Astrocyte (in vitro differentiated cells and primary cell): ENCODE measurements around the gene ANXA2. TPM values are rescaled to one million over a fixed set of nuclear protein-coding genes. Genes with fewer than 3 reads are reported as not detected.

Source experiments
- DNase-seq: peaks from one replicate; pipeline ENCODE4 v3.0.0-alpha.2; 2010; ENCODE audit warnings: low read depth
- FAIRE-seq: peaks from 2 replicates; lab custom pipeline; 2011; peaks lifted over from hg19 to GRCh38; lab: Jason Lieb, UNC
- H2AFZ ChIP-seq: 2 replicates; pipeline ENCODE4 v1.6.0; 2012; ENCODE audit warnings: low read depth, low read length, inconsistent platforms
- H3K27ac ChIP-seq: 2 replicates; pipeline ENCODE4 v1.5.1; 2011; ENCODE audit warnings: low read depth, low read length, inconsistent platforms
- H3K27me3 ChIP-seq: 2 replicates; pipeline ENCODE4 v1.6.0; 2011; ENCODE audit warnings: low read length, inconsistent platforms; ENCODE audit not compliant: insufficient read depth
- H3K36me3 ChIP-seq: 2 replicates; pipeline ENCODE4 v1.5.1; 2011; ENCODE audit warnings: low read length, inconsistent platforms; ENCODE audit not compliant: insufficient read depth
- H3K4me1 ChIP-seq: 2 replicates; pipeline ENCODE4 v1.5.1; 2011; ENCODE audit warnings: low read length, inconsistent platforms; ENCODE audit not compliant: insufficient read depth
- H3K4me2 ChIP-seq: 2 replicates; pipeline ENCODE4 v1.6.0; 2012; ENCODE audit warnings: low read length, inconsistent platforms
- H3K4me3 ChIP-seq: 2 replicates; pipeline ENCODE4 v1.5.1; 2011; ENCODE audit warnings: low read depth, mild to moderate bottlenecking, low read length, inconsistent platforms; ENCODE audit not compliant: insufficient read depth
- H3K79me2 ChIP-seq: 2 replicates; pipeline ENCODE4 v1.6.0; 2012; ENCODE audit warnings: mild to moderate bottlenecking, low read length, inconsistent platforms; ENCODE audit not compliant: insufficient read depth
- H3K9ac ChIP-seq: 2 replicates; pipeline ENCODE4 v1.6.0; 2012; ENCODE audit warnings: mild to moderate bottlenecking, low read length, inconsistent platforms
- H3K9me3 ChIP-seq: 2 replicates; pipeline ENCODE4 v1.5.1; 2012; ENCODE audit warnings: low read depth, mild to moderate bottlenecking, low read length, inconsistent platforms; ENCODE audit not compliant: insufficient read depth
- H4K20me1 ChIP-seq: 2 replicates; pipeline ENCODE4 v1.6.0; 2012; ENCODE audit warnings: low read length, inconsistent platforms; ENCODE audit not compliant: insufficient read depth
- H3K27ac Mint-ChIP-seq: one replicate; pipeline ENCODE4 v1.8.0; 2021; ENCODE audit warnings: mild to moderate bottlenecking, mixed read lengths; ENCODE audit not compliant: unreplicated experiment
- H3K27me3 Mint-ChIP-seq: one replicate; pipeline ENCODE4 v1.8.0; 2021; ENCODE audit warnings: low read depth, mixed read lengths; ENCODE audit not compliant: unreplicated experiment
- H3K36me3 Mint-ChIP-seq: one replicate; pipeline ENCODE4 v1.8.0; 2021; ENCODE audit warnings: low read depth, mixed read lengths; ENCODE audit not compliant: unreplicated experiment
- H3K4me1 Mint-ChIP-seq: one replicate; pipeline ENCODE4 v1.8.0; 2021; ENCODE audit warnings: low read depth, mixed read lengths; ENCODE audit not compliant: unreplicated experiment
- H3K4me3 Mint-ChIP-seq: one replicate; pipeline ENCODE4 v1.8.0; 2021; ENCODE audit warnings: mild to moderate bottlenecking, moderate library complexity, mixed read lengths; ENCODE audit not compliant: unreplicated experiment
- H3K9me3 Mint-ChIP-seq: one replicate; pipeline ENCODE4 v1.8.0; 2021; ENCODE audit warnings: mild to moderate bottlenecking, mixed read lengths; ENCODE audit not compliant: unreplicated experiment
- EZH2 ChIP-seq: IDR thresholded peaks from 2 replicates; pipeline ENCODE4 v1.6.1; 2012; ENCODE audit warnings: mild to moderate bottlenecking, low read length, inconsistent platforms; ENCODE audit not compliant: insufficient read depth
- total RNA-seq: library from RNA; stranded (reverse); gene quantifications from 2 replicates; pipeline ENCODE4 v1.2.1, GENCODE V29; 2021
- TF ChIP-seq, protein P1 (sequence below): IDR thresholded peaks from 2 replicates; pipeline ENCODE4 v1.5.1; 2011; ENCODE audit warnings: low read depth, mild to moderate bottlenecking, inconsistent platforms, low read length, moderate library complexity; ENCODE audit not compliant: insufficient read depth

ANXA2 gene
- total RNA-seq, 1 donor from 2014 or later, result 2,599 TPM

DNA sequence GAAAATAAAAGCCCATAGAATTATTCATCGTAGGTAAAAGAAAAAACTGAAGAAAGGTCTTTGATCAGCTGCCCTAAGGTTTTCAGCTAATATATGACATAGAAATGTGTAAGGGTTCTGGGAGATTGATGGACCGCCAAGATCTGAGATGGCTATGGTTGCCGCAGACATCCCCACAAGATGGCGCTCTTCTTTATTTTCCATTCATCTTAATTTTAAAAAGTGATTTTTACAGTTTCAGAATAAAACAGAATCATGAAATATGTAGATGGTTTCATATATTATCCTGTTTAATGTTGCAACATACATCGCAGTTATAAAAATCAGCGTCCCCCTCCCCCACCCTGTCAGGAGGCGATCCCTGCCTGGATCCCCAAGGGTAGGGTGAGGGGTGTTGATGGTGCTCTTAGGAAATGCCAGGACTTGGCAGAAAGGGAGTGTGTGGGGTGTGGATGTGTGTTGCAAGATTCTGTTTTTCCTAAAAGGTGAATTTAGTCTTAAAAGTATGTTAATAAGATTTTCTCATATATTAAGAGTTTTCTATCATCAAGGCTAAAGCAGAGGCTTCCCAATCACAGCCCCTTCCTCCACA is 68.8 kb downstream of the ANXA2 start:
- DNase-seq, result no peak
- H3K9me3 Mint-ChIP-seq, result no peaks in the 10 kb centered on the region

GRCh38 chr15:60326824-60327654 is 70.7 kb downstream of the ANXA2 start:
- peaks cover 6% of the 10 kb centered on the region for H3K27me3 Mint-ChIP-seq
- no peak overlapping the region for H3K4me3 ChIP-seq
- no peak overlapping the region for H3K27ac Mint-ChIP-seq
- H3K27ac ChIP-seq, result no peak overlapping the region
- H3K36me3 Mint-ChIP-seq, result peaks cover 1% of the 10 kb centered on the region
- no peaks in the 10 kb centered on the region for H4K20me1 ChIP-seq
- no peaks in the 10 kb centered on the region for H3K79me2 ChIP-seq
- H3K4me1 ChIP-seq, result no peaks in the 10 kb centered on the region
- H3K9me3 Mint-ChIP-seq, result no peaks in the 10 kb centered on the region
- H3K4me2 ChIP-seq, result no peak overlapping the region
- H3K4me1 Mint-ChIP-seq, result peaks cover 2% of the 10 kb centered on the region
- FAIRE-seq (peak; percentile 96), DNase-seq (no peak)
- H2AFZ ChIP-seq, result no peak overlapping the region
- H3K27me3 ChIP-seq, result peaks cover 30% of the 10 kb centered on the region
- TF ChIP-seq, protein P1, sequence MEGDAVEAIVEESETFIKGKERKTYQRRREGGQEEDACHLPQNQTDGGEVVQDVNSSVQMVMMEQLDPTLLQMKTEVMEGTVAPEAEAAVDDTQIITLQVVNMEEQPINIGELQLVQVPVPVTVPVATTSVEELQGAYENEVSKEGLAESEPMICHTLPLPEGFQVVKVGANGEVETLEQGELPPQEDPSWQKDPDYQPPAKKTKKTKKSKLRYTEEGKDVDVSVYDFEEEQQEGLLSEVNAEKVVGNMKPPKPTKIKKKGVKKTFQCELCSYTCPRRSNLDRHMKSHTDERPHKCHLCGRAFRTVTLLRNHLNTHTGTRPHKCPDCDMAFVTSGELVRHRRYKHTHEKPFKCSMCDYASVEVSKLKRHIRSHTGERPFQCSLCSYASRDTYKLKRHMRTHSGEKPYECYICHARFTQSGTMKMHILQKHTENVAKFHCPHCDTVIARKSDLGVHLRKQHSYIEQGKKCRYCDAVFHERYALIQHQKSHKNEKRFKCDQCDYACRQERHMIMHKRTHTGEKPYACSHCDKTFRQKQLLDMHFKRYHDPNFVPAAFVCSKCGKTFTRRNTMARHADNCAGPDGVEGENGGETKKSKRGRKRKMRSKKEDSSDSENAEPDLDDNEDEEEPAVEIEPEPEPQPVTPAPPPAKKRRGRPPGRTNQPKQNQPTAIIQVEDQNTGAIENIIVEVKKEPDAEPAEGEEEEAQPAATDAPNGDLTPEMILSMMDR, result peak; percentile 95
- no peak for TF ChIP-seq EZH2
- no peak overlapping the region for H3K4me3 Mint-ChIP-seq
- no peaks in the 10 kb centered on the region for H3K9me3 ChIP-seq
- no peak overlapping the region for H3K9ac ChIP-seq
- H3K36me3 ChIP-seq, result no peaks in the 10 kb centered on the region

More for the DNA sequence above, 68.8 kb downstream of the ANXA2 start:
- Histone ChIP-seq H3K9me3 (no peaks in the 10 kb centered on the region), H3K36me3 (no peaks in the 10 kb centered on the region), H3K4me1 (no peaks in the 10 kb centered on the region), H3K4me2 (no peak overlapping the region), H3K9ac (no peak overlapping the region), H4K20me1 (no peaks in the 10 kb centered on the region), H3K27me3 (peaks cover 22% of the 10 kb centered on the region), H2AFZ (no peak overlapping the region), H3K4me3 (no peak overlapping the region), H3K79me2 (no peaks in the 10 kb centered on the region), H3K27ac (no peak overlapping the region)
- peaks cover 5% of the 10 kb centered on the region for H3K27me3 Mint-ChIP-seq
- no peak overlapping the region for H3K27ac Mint-ChIP-seq
- no peak for FAIRE-seq
- H3K4me1 Mint-ChIP-seq, result peaks cover 2% of the 10 kb centered on the region
- H3K4me3 Mint-ChIP-seq, result no peak overlapping the region
- TF ChIP-seq, protein P1, result peak; percentile 81
- no peak for TF ChIP-seq EZH2
- H3K36me3 Mint-ChIP-seq, result peaks cover 3% of the 10 kb centered on the region
